Mesothelial cell of epicardium (in vitro differentiated cells): ENCODE results near the gene SLC45A1. TPM values are rescaled to one million over a fixed set of nuclear protein-coding genes. Genes with fewer than 3 reads are reported as not detected.
A peak's percentile ranks its signal among the peaks of the same experiment; 100 is the strongest.

ENCODE experiments used
- DNase-seq, 2 experiments: peaks; one replicate each; pipeline ENCODE4 v3.0.0; 2021; ENCODE audit warnings: low spot score in 2 of 2; ENCODE audit not compliant: unreplicated experiment in 2 of 2
- H3K27ac Mint-ChIP-seq: 2 replicates; pipeline ENCODE4 v1.8.0; 2021; ENCODE audit warnings: mixed read lengths
- H3K27me3 Mint-ChIP-seq: 2 replicates; pipeline ENCODE4 v1.8.0; 2021; ENCODE audit warnings: low read depth, mixed read lengths
- H3K36me3 Mint-ChIP-seq: 2 replicates; pipeline ENCODE4 v1.8.0; 2021; ENCODE audit warnings: mixed read lengths
- H3K4me1 Mint-ChIP-seq: 2 replicates; pipeline ENCODE4 v1.8.0; 2021; ENCODE audit warnings: mixed read lengths
- H3K4me3 Mint-ChIP-seq: 2 replicates; pipeline ENCODE4 v1.8.0; 2021; ENCODE audit warnings: mild to moderate bottlenecking, moderate library complexity, mixed read lengths
- H3K9me3 Mint-ChIP-seq: 2 replicates; pipeline ENCODE4 v1.8.0; 2021; ENCODE audit warnings: mixed read lengths
- total RNA-seq: library from RNA; stranded (reverse); gene quantifications from 3 replicates; pipeline ENCODE4 v1.2.1, GENCODE V29; 2021
- TF ChIP-seq, protein P1 (sequence below): fragments of 200-600 bp; sonication (generic); IDR thresholded peaks from one replicate; pipeline ENCODE4 v1.5.0; 2021; ENCODE audit warnings: antibody characterized with exemption; ENCODE audit not compliant: unreplicated experiment

SLC45A1 gene
- total RNA-seq, 1 donor from 2014 or later, result 4.9 TPM

DNA sequence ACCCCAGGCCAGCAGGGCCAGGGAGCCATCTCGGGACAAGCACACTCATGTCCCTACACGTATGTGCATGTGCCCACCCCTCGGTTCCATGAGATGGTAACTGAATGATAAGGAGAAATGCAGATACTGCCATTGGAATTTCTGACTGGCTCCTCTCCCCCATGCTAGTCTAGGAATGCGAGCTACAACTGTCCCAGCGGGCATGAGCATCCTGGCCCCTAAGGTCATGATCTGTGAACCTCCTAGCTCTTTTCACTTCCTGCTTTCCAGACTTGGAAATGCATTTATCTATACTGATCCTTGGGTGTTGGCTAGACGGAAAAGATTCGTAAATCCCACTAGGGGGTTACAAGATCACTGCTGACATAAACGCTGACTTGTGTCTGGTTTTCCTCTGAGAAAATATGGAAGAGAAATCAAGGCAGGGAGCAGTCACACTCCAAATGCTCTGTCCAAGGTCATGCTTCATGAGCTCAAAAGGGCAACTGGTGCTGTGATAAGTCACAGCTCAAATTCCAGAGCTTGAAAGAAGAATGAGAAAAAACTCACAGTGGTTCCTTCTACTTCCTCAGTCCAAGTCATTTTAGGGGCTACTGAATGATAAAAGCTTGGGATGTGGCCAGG lies 49.8 kb downstream of the SLC45A1 start:
- DNase-seq, result no peak
- Mint-ChIP-seq H3K4me1 (peaks cover 56% of the 10 kb centered on the region), H3K27ac (peak overlapping the region; percentile 57), H3K9me3 (no peaks in the 10 kb centered on the region), H3K36me3 (peaks cover 7% of the 10 kb centered on the region), H3K4me3 (no peak overlapping the region), H3K27me3 (no peaks in the 10 kb centered on the region)
- TF ChIP-seq, protein P1, sequence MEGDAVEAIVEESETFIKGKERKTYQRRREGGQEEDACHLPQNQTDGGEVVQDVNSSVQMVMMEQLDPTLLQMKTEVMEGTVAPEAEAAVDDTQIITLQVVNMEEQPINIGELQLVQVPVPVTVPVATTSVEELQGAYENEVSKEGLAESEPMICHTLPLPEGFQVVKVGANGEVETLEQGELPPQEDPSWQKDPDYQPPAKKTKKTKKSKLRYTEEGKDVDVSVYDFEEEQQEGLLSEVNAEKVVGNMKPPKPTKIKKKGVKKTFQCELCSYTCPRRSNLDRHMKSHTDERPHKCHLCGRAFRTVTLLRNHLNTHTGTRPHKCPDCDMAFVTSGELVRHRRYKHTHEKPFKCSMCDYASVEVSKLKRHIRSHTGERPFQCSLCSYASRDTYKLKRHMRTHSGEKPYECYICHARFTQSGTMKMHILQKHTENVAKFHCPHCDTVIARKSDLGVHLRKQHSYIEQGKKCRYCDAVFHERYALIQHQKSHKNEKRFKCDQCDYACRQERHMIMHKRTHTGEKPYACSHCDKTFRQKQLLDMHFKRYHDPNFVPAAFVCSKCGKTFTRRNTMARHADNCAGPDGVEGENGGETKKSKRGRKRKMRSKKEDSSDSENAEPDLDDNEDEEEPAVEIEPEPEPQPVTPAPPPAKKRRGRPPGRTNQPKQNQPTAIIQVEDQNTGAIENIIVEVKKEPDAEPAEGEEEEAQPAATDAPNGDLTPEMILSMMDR, result no peak

DNA sequence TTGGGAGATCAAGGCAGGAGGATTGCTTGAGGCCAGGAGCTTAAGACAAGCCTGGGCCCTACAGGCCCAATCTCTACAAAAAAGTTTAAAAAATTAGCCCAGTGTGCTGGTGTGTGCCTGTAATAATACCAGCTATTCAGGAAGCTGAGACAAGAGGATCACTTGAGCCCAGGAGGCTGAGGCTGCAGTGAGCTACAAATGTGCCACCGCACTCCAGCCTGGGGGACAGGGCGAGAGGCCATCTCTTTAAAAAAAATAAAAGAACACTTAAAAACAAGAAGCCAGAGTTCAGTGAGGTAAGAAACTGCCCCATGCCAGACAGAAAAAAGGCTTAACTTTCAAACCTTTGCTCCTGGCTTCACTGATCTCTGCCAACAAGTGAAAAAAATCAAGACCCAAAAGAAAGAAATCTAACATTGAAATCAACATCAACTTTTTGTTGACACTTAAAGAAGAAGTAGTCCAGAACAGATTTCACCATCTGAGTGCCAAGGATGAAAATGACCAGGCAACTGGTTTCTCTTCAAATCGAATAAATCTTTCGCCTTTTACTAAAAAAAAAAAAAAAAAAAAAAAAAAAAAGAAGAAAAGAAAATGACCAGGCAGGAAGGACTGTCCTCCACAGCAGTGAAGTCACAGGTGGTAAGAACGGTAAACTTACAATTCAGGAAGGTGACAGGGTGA lies 51.2 kb downstream of the SLC45A1 start:
- Mint-ChIP-seq H3K4me3 (no peak overlapping the region), H3K4me1 (peaks cover 59% of the 10 kb centered on the region), H3K9me3 (no peaks in the 10 kb centered on the region), H3K27ac (peak overlapping the region; percentile 25), H3K36me3 (peaks cover 7% of the 10 kb centered on the region), H3K27me3 (no peaks in the 10 kb centered on the region)
- DNase-seq, result no peak
- TF ChIP-seq, protein P1, result no peak

DNA sequence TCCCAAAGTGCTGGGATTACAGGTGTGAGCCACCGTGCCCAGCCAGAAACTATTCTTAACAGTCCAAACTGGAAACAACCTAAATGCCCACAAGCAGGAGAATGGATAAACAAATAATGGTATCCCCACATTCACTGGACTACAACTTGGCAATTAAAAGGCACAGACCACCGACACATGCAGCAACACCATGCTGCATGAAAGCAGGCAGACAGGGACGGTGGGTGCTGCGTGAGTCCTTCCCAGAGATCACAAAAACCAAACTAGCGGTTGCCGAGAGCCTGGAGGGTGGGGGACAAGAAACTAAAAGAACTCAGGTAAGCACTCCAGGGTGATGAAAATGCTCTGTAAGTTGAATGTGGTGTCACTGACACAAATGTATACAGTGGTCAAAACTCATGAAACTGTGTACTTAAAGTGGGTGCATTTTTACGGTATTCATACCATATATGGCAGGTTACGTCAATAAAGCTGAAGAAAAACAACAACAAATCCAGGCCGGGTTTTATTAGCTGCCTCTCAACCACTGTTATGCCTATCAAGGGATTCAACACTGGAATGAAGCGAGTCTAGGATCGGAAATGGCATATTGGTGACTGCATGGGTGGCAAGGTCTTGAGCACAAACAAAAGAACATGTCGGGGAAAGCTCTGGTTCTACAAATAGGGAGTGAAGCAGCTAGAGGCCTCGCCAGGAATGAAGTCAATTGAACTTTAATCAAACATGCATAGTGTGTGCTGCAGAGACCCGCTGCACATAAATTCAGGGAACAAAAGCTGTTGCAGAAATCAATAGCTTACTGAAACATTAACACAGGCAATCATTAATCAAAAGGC lies 52.4 kb downstream of the SLC45A1 start:
- Mint-ChIP-seq H3K27me3 (no peaks in the 10 kb centered on the region), H3K36me3 (peaks cover 4% of the 10 kb centered on the region), H3K4me3 (no peak overlapping the region), H3K9me3 (no peaks in the 10 kb centered on the region), H3K4me1 (peaks cover 66% of the 10 kb centered on the region), H3K27ac (peak overlapping the region; percentile 63)
- TF ChIP-seq, protein P1, result no peak
- no peak for DNase-seq

DNA sequence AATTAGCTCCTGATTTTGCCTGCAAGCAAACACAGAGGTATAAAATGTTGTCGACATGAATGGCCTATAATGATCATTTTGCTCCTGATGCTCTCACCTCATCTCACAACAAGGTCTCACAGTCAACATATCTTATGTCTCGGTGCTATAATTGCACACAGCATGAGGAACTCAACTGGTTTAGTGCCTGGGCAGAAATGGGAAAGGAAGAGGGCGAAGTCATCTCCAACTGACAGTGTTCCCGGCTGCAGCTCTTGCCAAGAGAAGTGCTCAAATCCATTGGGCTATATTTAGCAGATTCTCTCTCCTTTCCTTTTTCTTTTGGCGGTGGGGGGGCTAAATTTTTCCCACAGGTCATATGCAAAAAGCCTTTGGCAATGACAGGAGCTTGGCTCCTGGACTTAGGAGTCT lies 53.0 kb downstream of the SLC45A1 start:
- no peak overlapping the region for H3K4me3 Mint-ChIP-seq
- no peaks in the 10 kb centered on the region for H3K27me3 Mint-ChIP-seq
- peaks cover 1% of the 10 kb centered on the region for H3K36me3 Mint-ChIP-seq
- no peaks in the 10 kb centered on the region for H3K9me3 Mint-ChIP-seq
- H3K4me1 Mint-ChIP-seq, result peaks cover 68% of the 10 kb centered on the region
- H3K27ac Mint-ChIP-seq, result peak overlapping the region; percentile 70
- no peak for DNase-seq
- TF ChIP-seq, protein P1, result no peak

DNA sequence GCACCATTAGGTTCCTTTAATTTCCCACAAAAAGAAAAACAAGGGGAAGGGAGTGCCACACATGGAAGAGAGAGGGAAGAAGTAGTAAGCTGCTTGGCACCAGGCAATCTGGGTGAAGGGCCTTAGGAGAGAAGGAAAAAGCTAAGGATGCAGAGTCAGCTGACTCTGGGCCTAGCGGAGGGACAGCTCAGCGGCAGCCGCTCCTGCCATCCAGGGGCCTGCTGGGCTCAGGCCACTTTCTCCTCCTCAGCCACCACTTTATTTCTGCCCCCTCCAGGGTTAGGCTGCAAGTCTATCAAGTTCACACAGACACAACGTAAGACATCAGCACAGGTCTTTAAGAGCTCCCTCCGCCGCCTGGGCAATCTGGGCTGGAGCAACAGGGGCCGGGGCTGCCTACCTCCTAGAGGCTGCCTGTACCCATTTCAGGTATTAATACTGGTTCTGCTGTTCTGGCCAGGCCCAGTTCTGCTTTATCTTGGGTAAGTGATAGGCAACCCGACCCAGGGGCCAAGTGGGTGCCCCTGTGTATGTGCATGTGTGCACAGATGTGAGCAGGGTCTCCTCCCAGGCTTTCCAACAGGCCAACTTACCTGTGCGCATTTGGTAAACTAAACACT lies 53.6 kb downstream of the SLC45A1 start:
- Mint-ChIP-seq H3K27me3 (no peaks in the 10 kb centered on the region), H3K27ac (peak overlapping the region; percentile 70), H3K4me3 (no peak overlapping the region), H3K4me1 (peaks cover 73% of the 10 kb centered on the region), H3K9me3 (no peaks in the 10 kb centered on the region), H3K36me3 (peaks cover 1% of the 10 kb centered on the region)
- DNase-seq, result no peak
- TF ChIP-seq, protein P1, result no peak
